CD4-positive, alpha-beta T cell treated with Interferon gamma for 1 hour (primary cell): ENCODE results near the gene TAF11L6.
"Not testable (repeated sequence)": the region's sequence is repeated elsewhere in the genome, so short reads cannot be mapped to it uniquely, and the experiment has no call there.

ENCODE experiments used
- DNase-seq: peaks from one replicate; pipeline ENCODE4 v3.0.0-alpha.2; 2020

TAF11L6 gene

GRCh38 chr5:17528369-17528768, at the start of gene TAF11L6:
TAF11L6 (plus strand) TSS chr5:17528669.
- DNase-seq: not testable (repeated sequence)

GRCh38 chr5:17481378-17481777, 47.1 kb upstream of the TAF11L6 start:
- no peak for DNase-seq

GRCh38 chr5:17482790-17483189, 45.7 kb upstream of the TAF11L6 start:
- DNase-seq: no peak

- not testable (repeated sequence) for DNase-seq
Observed at GRCh38 chr5:17486464-17487173, 41.9 kb upstream of the TAF11L6 start.

GRCh38 chr5:17487174-17487512, 41.3 kb upstream of the TAF11L6 start:
- no peak for DNase-seq

GRCh38 chr5:17491257-17491656, 37.2 kb upstream of the TAF11L6 start:
- not testable (repeated sequence) for DNase-seq

GRCh38 chr5:17492770-17493169, 35.7 kb upstream of the TAF11L6 start:
- no peak for DNase-seq

- no peak for DNase-seq
Observed at GRCh38 chr5:17497446-17497845, 31.0 kb upstream of the TAF11L6 start.

GRCh38 chr5:17497931-17498330, 30.5 kb upstream of the TAF11L6 start, which contains the start of gene TAF11L2:
TAF11L2 (plus strand) TSS chr5:17498231.
- not testable (repeated sequence) for DNase-seq

- no peak for DNase-seq
Observed at GRCh38 chr5:17511775-17512325, 16.6 kb upstream of the TAF11L6 start.

GRCh38 chr5:17517526-17517925, 10.9 kb upstream of the TAF11L6 start:
- DNase-seq: not testable (repeated sequence)

- not testable (repeated sequence) for DNase-seq
Observed at GRCh38 chr5:17518067-17518466, 10.4 kb upstream of the TAF11L6 start, which contains the start of gene TAF11L3. TAF11L3 (plus strand) TSS chr5:17518367.

GRCh38 chr5:17519508-17519907, 9.0 kb upstream of the TAF11L6 start:
- not testable (repeated sequence) for DNase-seq

- not testable (repeated sequence) for DNase-seq
Observed at GRCh38 chr5:17521501-17521900, 7.0 kb upstream of the TAF11L6 start, which contains the start of gene TAF11L4. TAF11L4 (plus strand) TSS chr5:17521801.

GRCh38 chr5:17524935-17525334, 3.5 kb upstream of the TAF11L6 start, which contains the start of gene TAF11L5:
TAF11L5 (plus strand) TSS chr5:17525235.
- DNase-seq: not testable (repeated sequence)

- peak; percentile 20 for DNase-seq
Observed at GRCh38 chr5:17526504-17526903, 2.0 kb upstream of the TAF11L6 start.
